Prostate gland (tissue), 2 donors: ENCODE data around the gene TBC1D22B. TPM values are rescaled to one million over a fixed set of nuclear protein-coding genes. Genes with fewer than 3 reads are reported as not detected.
A peak's percentile ranks its signal among the peaks of the same experiment; 100 is the strongest.

Experiments used
- DNase-seq: peaks from one replicate; pipeline ENCODE4 v3.0.0-alpha.2; 2019; ENCODE audit warnings: low spot score
- H3K27ac ChIP-seq, 2 donors: fragments of 200-600 bp; sonication (generic); 2 replicates each; pipeline ENCODE4 v1.5.1; 2017 to 2019
- H3K27me3 ChIP-seq: fragments of 200-600 bp; sonication (generic); replicated peaks from 2 replicates; pipeline ENCODE4 v1.5.1; 2019; ENCODE audit not compliant: insufficient read depth
- H3K36me3 ChIP-seq, 2 donors: fragments of 200-600 bp; sonication (generic); 1 replicate in 1 of 2; 2 replicates in 1 of 2; pipeline versions ENCODE4 v1.5.1 to v1.8.1; 2017 to 2019
- H3K4me1 ChIP-seq: fragments of 200-600 bp; sonication (generic); replicated peaks from 2 replicates; pipeline ENCODE4 v1.5.1; 2019
- H3K4me3 ChIP-seq, 2 donors: fragments of 200-600 bp; sonication (generic); 2 replicates each; pipeline ENCODE4 v1.5.1; 2017 to 2019
- H3K9me3 ChIP-seq: fragments of 200-600 bp; sonication (generic); 2 replicates; pipeline ENCODE4 v1.5.1; 2017
- POLR2A ChIP-seq: fragments of 450-650 bp; IDR thresholded peaks from one replicate; pipeline ENCODE4 v1.6.1; 2016; ENCODE audit warnings: antibody characterized with exemption, mild to moderate bottlenecking
- POLR2AphosphoS5 ChIP-seq: sonication (generic); formaldehyde crosslinking; IDR thresholded peaks from one replicate; pipeline ENCODE4 v1.6.1; 2017; ENCODE audit warnings: antibody characterized with exemption
- WGBS: methylation state at CpG from one replicate; pipeline ENCODE4 v1.1.5; 2018; 5-methylcytosine and 5-hydroxymethylcytosine counted together
- intact Hi-C: fragments of 100-400 bp; cut with DNase I; formaldehyde crosslinking; loops from one replicate; pipeline ENCODE4 v1.14.2; 2022
- total RNA-seq, 2 donors: library from RNA; depleted of rRNA; stranded (reverse); fragments of >200 nt; gene quantifications; one replicate each; pipeline ENCODE4 v1.1.0, GENCODE V29; 2016
- TF ChIP-seq, protein P1 (sequence below), 4 experiments: fragments of 200-600 bp in 2 of 4; fragments of 450-650 bp in 2 of 4; sonication (generic) in 2 of 4; IDR thresholded peaks; 1 replicate in 3 of 4; 2 replicates in 1 of 4; pipeline ENCODE4 v1.5.1; 2016 to 2019; ENCODE audit warnings: antibody characterized with exemption in 4 of 4, mild to moderate bottlenecking in 2 of 4, moderate library complexity in 2 of 4

Gene TBC1D22B
- total RNA-seq, 2 donors from 2014 or later = 10.7 to 27.0 TPM

DNA sequence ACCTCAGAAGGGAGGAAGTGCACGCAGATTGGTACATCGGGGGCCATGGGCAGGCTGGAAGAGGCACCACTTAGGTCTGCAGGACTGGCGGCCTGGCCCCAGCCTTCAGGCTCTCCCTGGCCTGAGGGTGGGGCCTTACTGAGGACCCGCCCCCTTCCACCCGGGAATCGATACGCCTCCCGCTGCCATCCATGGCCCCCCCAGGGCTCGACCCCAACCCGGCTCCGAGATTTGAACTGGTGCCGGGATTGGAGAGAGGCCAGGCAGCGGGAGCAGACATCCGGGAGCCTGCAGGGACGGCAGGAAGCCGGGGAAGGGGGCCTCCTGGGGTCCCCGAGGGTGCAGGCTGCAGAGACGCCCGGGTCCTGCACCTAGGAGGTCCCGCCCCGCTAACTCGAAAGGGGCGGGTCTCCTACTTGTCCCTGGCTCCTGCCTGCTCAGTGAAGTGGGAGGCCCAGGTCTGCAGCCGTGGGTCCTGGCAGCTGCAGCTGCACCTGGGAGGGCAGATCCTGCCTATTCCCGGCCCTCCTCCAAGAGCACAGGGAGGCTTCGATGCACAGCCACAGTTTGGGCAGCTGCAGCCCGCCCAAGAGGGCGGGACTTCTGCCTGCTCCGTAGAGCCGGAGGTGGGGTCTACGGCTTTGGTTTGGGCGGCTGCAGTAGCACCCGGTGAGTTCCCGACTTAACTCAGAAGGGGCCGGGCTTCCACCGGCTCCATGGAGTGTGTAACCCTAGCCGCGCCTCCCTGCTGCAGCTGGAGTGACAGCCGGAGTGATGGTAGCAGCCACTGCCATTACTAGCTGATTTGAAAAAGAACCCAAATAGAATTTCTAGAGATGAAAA lies 35.2 kb upstream of the TBC1D22B start:
- DNase-seq = peak; percentile 84
- under 1% methylated on average over 27 of the region's 39 CpGs for WGBS
- Histone ChIP-seq H3K9me3 (no peaks in the 10 kb centered on the region), H3K36me3 (no peaks in the 10 kb centered on the region), H3K27me3 (no peaks in the 10 kb centered on the region), H3K27ac (peak overlapping the region; percentile 38 to 41), H3K4me3 (peak overlapping the region; percentile 48 to 51), H3K4me1 (no peaks in the 10 kb centered on the region)
- TF ChIP-seq, protein P1, sequence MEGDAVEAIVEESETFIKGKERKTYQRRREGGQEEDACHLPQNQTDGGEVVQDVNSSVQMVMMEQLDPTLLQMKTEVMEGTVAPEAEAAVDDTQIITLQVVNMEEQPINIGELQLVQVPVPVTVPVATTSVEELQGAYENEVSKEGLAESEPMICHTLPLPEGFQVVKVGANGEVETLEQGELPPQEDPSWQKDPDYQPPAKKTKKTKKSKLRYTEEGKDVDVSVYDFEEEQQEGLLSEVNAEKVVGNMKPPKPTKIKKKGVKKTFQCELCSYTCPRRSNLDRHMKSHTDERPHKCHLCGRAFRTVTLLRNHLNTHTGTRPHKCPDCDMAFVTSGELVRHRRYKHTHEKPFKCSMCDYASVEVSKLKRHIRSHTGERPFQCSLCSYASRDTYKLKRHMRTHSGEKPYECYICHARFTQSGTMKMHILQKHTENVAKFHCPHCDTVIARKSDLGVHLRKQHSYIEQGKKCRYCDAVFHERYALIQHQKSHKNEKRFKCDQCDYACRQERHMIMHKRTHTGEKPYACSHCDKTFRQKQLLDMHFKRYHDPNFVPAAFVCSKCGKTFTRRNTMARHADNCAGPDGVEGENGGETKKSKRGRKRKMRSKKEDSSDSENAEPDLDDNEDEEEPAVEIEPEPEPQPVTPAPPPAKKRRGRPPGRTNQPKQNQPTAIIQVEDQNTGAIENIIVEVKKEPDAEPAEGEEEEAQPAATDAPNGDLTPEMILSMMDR (IDR thresholded peaks at IDR 0.05) = peak in 1 of 4 experiments; percentile 7
- TF ChIP-seq POLR2A (peak; percentile 61), POLR2AphosphoS5 (peak; percentile 78)
- intact Hi-C loops = no loop called here

GRCh38 chr6:37222992-37223391 lies 34.6 kb upstream of the TBC1D22B start:
- H3K4me1 ChIP-seq = no peaks in the 10 kb centered on the region
- TF ChIP-seq, protein P1 (IDR thresholded peaks at IDR 0.05) = no peak
- TF ChIP-seq POLR2A (no peak), POLR2AphosphoS5 (no peak)
- H3K27me3 ChIP-seq = no peaks in the 10 kb centered on the region
- peak overlapping the region; percentile 38 to 41 for H3K27ac ChIP-seq
- H3K36me3 ChIP-seq = no peaks in the 10 kb centered on the region
- H3K4me3 ChIP-seq = peak overlapping the region; percentile 48 to 51
- intact Hi-C loops = no loop called here
- no peak for DNase-seq
- H3K9me3 ChIP-seq = no peaks in the 10 kb centered on the region

DNA sequence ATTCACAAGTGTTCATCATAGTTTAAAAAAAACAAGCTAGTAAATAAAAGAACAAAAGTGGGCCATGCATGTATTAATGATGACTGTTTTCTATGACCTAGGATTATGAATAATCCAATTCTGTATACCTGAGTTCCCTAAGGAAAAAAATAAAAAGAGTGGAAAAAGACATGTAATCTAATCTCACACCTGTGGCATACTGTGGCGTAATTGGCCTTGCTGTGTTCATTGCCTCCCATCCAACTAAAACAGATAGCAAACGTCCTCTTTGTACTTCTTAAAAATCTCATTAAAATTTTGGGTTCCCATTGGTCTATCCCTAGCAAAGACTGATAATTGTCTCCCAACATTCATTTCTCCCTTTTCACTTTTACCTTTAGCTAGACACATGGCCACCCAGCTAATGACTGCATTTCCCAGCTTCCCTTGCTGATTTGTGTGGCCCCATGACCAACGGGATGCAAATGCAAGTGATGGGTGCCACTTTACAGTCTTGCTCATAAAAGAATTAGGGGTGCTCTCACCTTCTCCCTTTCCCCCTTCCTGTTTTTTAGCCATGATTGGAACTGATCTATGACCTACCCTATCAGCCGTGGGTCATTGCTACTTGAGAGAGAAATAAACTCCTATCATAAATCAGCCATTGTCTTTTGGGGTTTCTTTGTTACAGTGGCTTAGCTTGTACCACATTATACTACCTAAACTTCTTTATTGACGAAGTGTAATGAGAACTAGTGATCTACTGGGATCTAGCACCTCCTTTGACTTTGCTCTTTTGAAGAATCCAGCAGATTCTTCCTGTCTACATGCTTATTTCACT lies 32.0 kb upstream of the TBC1D22B start:
- Histone ChIP-seq H3K4me3 (no peak overlapping the region), H3K36me3 (no peaks in the 10 kb centered on the region), H3K9me3 (no peaks in the 10 kb centered on the region), H3K4me1 (no peaks in the 10 kb centered on the region), H3K27me3 (no peaks in the 10 kb centered on the region), H3K27ac (no peak overlapping the region)
- TF ChIP-seq POLR2A (no peak), POLR2AphosphoS5 (no peak)
- TF ChIP-seq, protein P1 (IDR thresholded peaks at IDR 0.05) = no peak
- no peak for DNase-seq
- WGBS = 71% methylated on average over 5 of the region's 5 CpGs
- intact Hi-C loops = no loop called here

- no peak for DNase-seq
- H3K4me1 ChIP-seq = no peaks in the 10 kb centered on the region
- H3K36me3 ChIP-seq = no peaks in the 10 kb centered on the region
- TF ChIP-seq POLR2A (no peak), POLR2AphosphoS5 (no peak)
- TF ChIP-seq, protein P1 (IDR thresholded peaks at IDR 0.05) = no peak
- intact Hi-C loops = no loop called here
- WGBS = 85% methylated on average over 6 of the region's 6 CpGs
- no peaks in the 10 kb centered on the region for H3K9me3 ChIP-seq
- no peak overlapping the region for H3K27ac ChIP-seq
- no peak overlapping the region for H3K4me3 ChIP-seq
- no peaks in the 10 kb centered on the region for H3K27me3 ChIP-seq
These were observed 27.5 kb upstream of the TBC1D22B start for GRCh38 chr6:37230104-37230503.
